HG02588 (cell line): ENCODE data around the gene MTHFS.

ENCODE experiments used
- ATAC-seq: cut with Tn5 transposase; IDR thresholded peaks from one replicate; pipeline ENCODE4 v1.9.1; 2021; ENCODE audit warnings: mild to moderate bottlenecking, moderate library complexity; ENCODE audit not compliant: unreplicated experiment

The MTHFS gene

DNA sequence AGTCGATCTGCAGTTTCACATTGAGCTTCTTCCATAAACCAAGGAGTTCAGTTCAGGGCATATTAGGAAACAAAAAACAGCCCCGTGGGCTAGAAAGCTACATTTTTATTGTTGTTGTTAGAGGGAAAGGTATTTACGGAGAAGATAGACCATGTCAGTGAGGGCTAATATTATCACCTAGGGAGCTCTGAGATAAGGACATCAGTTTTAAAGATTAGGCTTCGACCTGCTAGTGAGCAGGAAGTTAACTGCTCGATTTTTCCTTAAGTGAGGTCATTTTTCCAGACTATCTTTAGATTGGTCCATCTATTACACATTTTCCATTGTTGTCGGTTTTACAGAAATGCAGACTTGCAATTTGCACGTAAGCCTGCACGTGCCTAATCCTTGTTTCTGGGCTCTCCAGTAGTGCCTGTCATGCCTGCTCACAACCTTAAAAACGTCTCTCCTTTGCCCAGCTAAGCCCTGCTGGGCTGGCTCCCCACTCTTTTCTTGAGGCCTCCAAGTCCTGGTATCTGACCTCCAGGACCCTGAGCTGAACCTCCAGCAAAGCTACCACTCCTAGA, 72.6 kb downstream of the MTHFS start:
- ATAC-seq = no peak

DNA sequence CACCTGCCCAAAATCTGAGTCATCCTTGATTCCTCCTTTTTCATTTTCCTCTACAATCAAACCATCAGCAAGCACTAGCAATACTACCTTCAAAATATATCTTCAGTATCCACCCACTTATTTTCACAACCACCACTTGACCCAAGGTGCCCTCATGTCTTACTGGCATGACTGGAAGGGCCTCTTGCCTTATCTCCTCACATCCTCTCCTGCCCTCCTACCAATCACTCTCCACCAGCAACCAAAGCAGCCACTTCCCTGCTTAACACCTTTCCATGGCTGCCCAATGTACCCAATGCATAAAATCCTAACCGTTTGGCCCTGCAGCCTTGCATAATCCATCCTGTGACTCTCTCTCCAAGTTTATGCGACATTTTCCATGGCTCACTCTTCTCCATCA, 76.0 kb downstream of the MTHFS start:
- ATAC-seq = no peak

DNA sequence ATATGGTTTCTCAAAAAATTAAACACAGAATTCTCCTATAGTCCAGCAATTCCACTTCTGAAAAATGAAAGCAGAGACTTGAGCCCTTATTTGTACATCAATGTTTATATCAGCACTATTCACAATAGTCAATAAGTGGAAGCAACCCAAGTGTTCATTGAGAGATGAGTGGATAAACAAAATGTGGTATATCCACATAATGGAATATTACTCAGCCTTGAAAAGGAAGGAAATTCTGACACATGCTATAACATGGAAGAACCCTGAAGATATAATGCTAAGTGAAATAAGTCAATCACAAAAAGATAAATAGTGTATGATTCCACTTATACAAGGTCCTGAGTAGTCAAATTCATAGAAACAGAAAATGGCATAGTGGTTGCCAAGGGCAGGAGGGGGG, 76.6 kb downstream of the MTHFS start:
- ATAC-seq = no peak

- ATAC-seq = no peak
These were observed 80.2 kb downstream of the MTHFS start for GRCh38 chr15:79816571-79816970.

- ATAC-seq = no peak
These were observed 81.3 kb downstream of the MTHFS start for GRCh38 chr15:79815468-79815867.

- ATAC-seq = no peak
These were observed 84.3 kb downstream of the MTHFS start for GRCh38 chr15:79812541-79812940.

GRCh38 chr15:79811406-79812405, 85.1 kb downstream of the MTHFS start:
- no peak for ATAC-seq

GRCh38 chr15:79804838-79805237, 92.0 kb downstream of the MTHFS start:
- no peak for ATAC-seq

DNA sequence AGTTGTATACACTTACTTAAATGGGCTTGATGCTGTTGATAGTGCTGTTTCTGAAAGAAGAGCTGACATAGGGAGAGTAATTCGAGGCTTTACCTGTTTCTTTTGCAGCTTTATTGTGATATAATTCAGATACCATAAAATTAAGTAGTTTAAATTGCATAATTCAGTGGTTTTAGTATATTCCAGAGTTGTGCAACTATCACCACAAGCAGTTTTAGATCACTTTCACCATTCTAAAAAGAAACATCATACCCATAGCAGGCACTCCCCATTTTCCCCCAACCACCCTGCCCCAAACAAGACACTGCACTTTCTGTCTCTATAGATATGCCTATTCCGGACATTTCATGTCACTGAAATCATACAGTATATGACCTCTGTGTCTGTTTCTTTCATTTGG, 98.5 kb downstream of the MTHFS start:
- no peak for ATAC-seq
